Duodenal mucosa (tissue), 2 donors: ENCODE data around the gene BTN1A1.
"Not testable (repeated sequence)": the region's sequence is repeated elsewhere in the genome, so short reads cannot be mapped to it uniquely, and the experiment has no call there.

Experiments used
- H3K27ac ChIP-seq: one replicate; pipeline ENCODE4 v1.7.0; 2013; ENCODE audit warnings: low read depth, low read length
- H3K27me3 ChIP-seq, 2 donors: one replicate each; pipeline ENCODE4 v1.7.0; 2013; ENCODE audit warnings: low read length in 2 of 2, control low read depth in 1 of 2; ENCODE audit not compliant: insufficient read depth in 2 of 2, control insufficient read depth in 1 of 2
- H3K36me3 ChIP-seq, 2 donors: one replicate each; pipeline ENCODE4 v1.7.0; 2013; ENCODE audit warnings: low read length in 2 of 2, control low read depth in 1 of 2; ENCODE audit not compliant: insufficient read depth in 2 of 2, control insufficient read depth in 1 of 2
- H3K4me1 ChIP-seq, 2 donors: one replicate each; pipeline ENCODE4 v1.7.0; 2013; ENCODE audit warnings: low read length in 2 of 2, control low read depth in 1 of 2; ENCODE audit not compliant: insufficient read depth in 2 of 2, control insufficient read depth in 1 of 2
- H3K4me3 ChIP-seq, 2 donors: one replicate each; pipeline ENCODE4 v1.7.0; 2013; ENCODE audit warnings: low read length in 2 of 2, low read depth in 1 of 2
- H3K9ac ChIP-seq, 2 donors: one replicate each; pipeline ENCODE4 v1.7.0; 2013; ENCODE audit warnings: low read length in 2 of 2, low read depth in 1 of 2
- H3K9me3 ChIP-seq, 2 donors: one replicate each; pipeline ENCODE4 v1.7.0; 2013; ENCODE audit warnings: low read length in 2 of 2, control low read depth in 1 of 2; ENCODE audit not compliant: control insufficient read depth in 1 of 2

BTN1A1 gene

GRCh38 chr6:26536571-26537159 lies 36.6 kb downstream of the BTN1A1 start:
- no peaks in the 10 kb centered on the region for H3K36me3 ChIP-seq
- peak overlapping the region; percentile 87 to 89 for H3K4me3 ChIP-seq
- peaks cover 31 to 35% of the 10 kb centered on the region in 2 donors for H3K4me1 ChIP-seq
- peak overlapping the region; percentile 83 for H3K27ac ChIP-seq
- no peaks in the 10 kb centered on the region for H3K27me3 ChIP-seq
- H3K9me3 ChIP-seq, result no peaks in the 10 kb centered on the region
- peak overlapping the region; percentile 92 to 93 for H3K9ac ChIP-seq

- no peaks in the 10 kb centered on the region for H3K36me3 ChIP-seq
- H3K9me3 ChIP-seq, result no peaks in the 10 kb centered on the region
- H3K9ac ChIP-seq, result peak overlapping the region; percentile 92 to 93
- peaks cover 31 to 35% of the 10 kb centered on the region in 2 donors for H3K4me1 ChIP-seq
- H3K4me3 ChIP-seq, result peak overlapping the region; percentile 87 to 89
- H3K27me3 ChIP-seq, result no peaks in the 10 kb centered on the region
- H3K27ac ChIP-seq, result peak overlapping the region; percentile 83
Measured at GRCh38 chr6:26537160-26537845, 37.2 kb downstream of the BTN1A1 start.

GRCh38 chr6:26537846-26538571 lies 37.9 kb downstream of the BTN1A1 start, which contains the start of gene HMGN4:
HMGN4 (plus strand) TSS chr6:26538366; CDS start chr6:26545207, 6,841 bp downstream.
- H3K9ac ChIP-seq, result peak within 1 kb of the TSS; percentile 92 to 93
- peak within 1 kb of the TSS; percentile 83 for H3K27ac ChIP-seq
- no peaks in the 10 kb centered on the region for H3K9me3 ChIP-seq
- peaks cover 3% of the 10 kb centered on the region in 2 donors for H3K36me3 ChIP-seq
- H3K4me1 ChIP-seq, result peaks cover 31 to 35% of the 10 kb centered on the region in 2 donors
- no peaks in the 10 kb centered on the region for H3K27me3 ChIP-seq
- peak within 1 kb of the TSS; percentile 87 to 89 for H3K4me3 ChIP-seq

- H3K9ac ChIP-seq, result peak overlapping the region; percentile 92 to 93
- H3K36me3 ChIP-seq, result peaks cover 3 to 4% of the 10 kb centered on the region in 2 donors
- H3K27ac ChIP-seq, result peak overlapping the region; percentile 83
- H3K27me3 ChIP-seq, result no peaks in the 10 kb centered on the region
- peak overlapping the region; percentile 87 to 89 for H3K4me3 ChIP-seq
- peaks cover 29 to 35% of the 10 kb centered on the region in 2 donors for H3K4me1 ChIP-seq
- H3K9me3 ChIP-seq, result no peaks in the 10 kb centered on the region
Measured at GRCh38 chr6:26538572-26538902, 38.4 kb downstream of the BTN1A1 start.

GRCh38 chr6:26539071-26539615 lies 39.0 kb downstream of the BTN1A1 start:
- Histone ChIP-seq H3K4me3 (peak overlapping the region; percentile 87 to 89), H3K9ac (peak overlapping the region; percentile 92 to 93), H3K36me3 (peaks cover 3 to 4% of the 10 kb centered on the region in 2 donors), H3K9me3 (no peaks in the 10 kb centered on the region), H3K27ac (no peak overlapping the region), H3K4me1 (peaks cover 26 to 32% of the 10 kb centered on the region in 2 donors), H3K27me3 (no peaks in the 10 kb centered on the region)

GRCh38 chr6:26541579-26541978 lies 41.5 kb downstream of the BTN1A1 start:
- Histone ChIP-seq H3K27me3 (no peaks in the 10 kb centered on the region), H3K4me3 (no peak overlapping the region), H3K9me3 (no peaks in the 10 kb centered on the region), H3K9ac (no peak overlapping the region), H3K36me3 (peaks cover 9 to 19% of the 10 kb centered on the region in 2 donors), H3K4me1 (peaks cover 15 to 19% of the 10 kb centered on the region in 2 donors), H3K27ac (no peak overlapping the region)

GRCh38 chr6:26543953-26544352 lies 43.9 kb downstream of the BTN1A1 start:
- no peak overlapping the region for H3K4me3 ChIP-seq
- H3K27ac ChIP-seq, result no peak overlapping the region
- no peaks in the 10 kb centered on the region for H3K27me3 ChIP-seq
- H3K4me1 ChIP-seq, result peaks cover 4 to 8% of the 10 kb centered on the region in 2 donors
- H3K9me3 ChIP-seq, result no peaks in the 10 kb centered on the region
- no peak overlapping the region for H3K9ac ChIP-seq
- H3K36me3 ChIP-seq, result peaks cover 9 to 19% of the 10 kb centered on the region in 2 donors

- Histone ChIP-seq H3K27me3 (no peaks in the 10 kb centered on the region), H3K36me3 (peaks cover 9 to 19% of the 10 kb centered on the region in 2 donors), H3K4me1 (peaks cover 0 to 5% of the 10 kb centered on the region in 2 donors), H3K4me3 (no peak overlapping the region), H3K9ac (no peak overlapping the region), H3K9me3 (no peaks in the 10 kb centered on the region), H3K27ac (no peak overlapping the region)
Measured at GRCh38 chr6:26544473-26544872, 44.4 kb downstream of the BTN1A1 start.

- H3K9me3 ChIP-seq, result no peaks in the 10 kb centered on the region
- H3K36me3 ChIP-seq, result peaks cover 9 to 19% of the 10 kb centered on the region in 2 donors
- no peak overlapping the region for H3K4me3 ChIP-seq
Measured at GRCh38 chr6:26545627-26546026, 45.5 kb downstream of the BTN1A1 start.

GRCh38 chr6:26547363-26547762 lies 47.3 kb downstream of the BTN1A1 start:
- H3K36me3 ChIP-seq, result peaks cover 9 to 19% of the 10 kb centered on the region in 2 donors
- H3K27ac ChIP-seq, H3K4me3 ChIP-seq, H3K4me1 ChIP-seq, H3K27me3 ChIP-seq, H3K9me3 ChIP-seq, H3K9ac ChIP-seq: not testable (repeated sequence)

More at GRCh38 chr6:26545627-26546026, 45.5 kb downstream of the BTN1A1 start:
- no peaks in the 10 kb centered on the region for H3K27me3 ChIP-seq
- peaks cover 0 to 3% of the 10 kb centered on the region in 2 donors for H3K4me1 ChIP-seq
- H3K27ac ChIP-seq, result no peak overlapping the region
- no peak overlapping the region for H3K9ac ChIP-seq
